OCI-LY1 (cell line): ENCODE measurements around the gene CPSF7.

Experiments used
- H2AFZ ChIP-seq: fragments of 200-600 bp; sonication (generic), shearing (Covaris generic); 2 replicates; pipeline ENCODE4 v1.6.0; 2014; ENCODE audit warnings: antibody characterized with exemption, mild to moderate bottlenecking, low read length
- H3F3A ChIP-seq: fragments of 200-600 bp; sonication (generic), shearing (Covaris generic); 2 replicates; pipeline ENCODE4 v1.6.0; 2014; ENCODE audit warnings: mild to moderate bottlenecking, antibody characterized with exemption, low read length, moderate library complexity; ENCODE audit not compliant: insufficient read depth
- H3K27ac ChIP-seq: fragments of 200-600 bp; sonication (generic); 2 replicates; pipeline ENCODE4 v1.5.1; 2014; ENCODE audit warnings: low read length, mixed run types, mild to moderate bottlenecking, low read depth; ENCODE audit not compliant: poor library complexity, severe bottlenecking
- H3K27me3 ChIP-seq: fragments of 200-600 bp; sonication (generic); 2 replicates; pipeline ENCODE4 v1.6.0; 2014; ENCODE audit warnings: antibody characterized with exemption, mild to moderate bottlenecking, low read length, moderate library complexity; ENCODE audit not compliant: insufficient read depth
- H3K36me3 ChIP-seq: fragments of 200-600 bp; sonication (generic); 2 replicates; pipeline ENCODE4 v1.6.1; 2014; ENCODE audit warnings: mild to moderate bottlenecking, antibody characterized with exemption, low read length, moderate library complexity, mixed read lengths; ENCODE audit not compliant: insufficient read depth
- H3K4me1 ChIP-seq: fragments of 200-600 bp; sonication (generic); 2 replicates; pipeline ENCODE4 v1.5.1; 2014; ENCODE audit warnings: mild to moderate bottlenecking, low read length, moderate library complexity; ENCODE audit not compliant: insufficient read depth, severe bottlenecking
- H3K4me2 ChIP-seq: fragments of 200-600 bp; sonication (generic), shearing (Covaris generic); 2 replicates; pipeline ENCODE4 v1.6.1; 2014; ENCODE audit warnings: low read length
- H3K4me3 ChIP-seq: fragments of 200-600 bp; sonication (generic); 2 replicates; pipeline ENCODE4 v1.5.1; 2014; ENCODE audit warnings: low read length, low read depth, mild to moderate bottlenecking, mixed read lengths; ENCODE audit not compliant: poor library complexity, severe bottlenecking
- H3K79me2 ChIP-seq: fragments of 200-600 bp; shearing (Covaris generic); 2 replicates; pipeline ENCODE4 v1.6.1; 2016; ENCODE audit warnings: mixed run types, low read length, mixed read lengths; ENCODE audit not compliant: insufficient read depth
- H3K9ac ChIP-seq: fragments of 200-600 bp; sonication (generic), shearing (Covaris generic); 2 replicates; pipeline ENCODE4 v1.6.1; 2014; ENCODE audit warnings: mild to moderate bottlenecking, low read length, mixed read lengths
- H3K9me2 ChIP-seq: fragments of 200-600 bp; sonication (generic), shearing (Covaris generic); 2 replicates; pipeline ENCODE4 v1.6.1; 2014; ENCODE audit warnings: low read depth, mild to moderate bottlenecking, low read length, mixed read lengths
- H3K9me3 ChIP-seq: fragments of 200-600 bp; shearing (Covaris generic); 2 replicates; pipeline ENCODE4 v1.6.1; 2014; ENCODE audit warnings: low read length, mixed read lengths
- H4K20me1 ChIP-seq: fragments of 200-600 bp; sonication (generic), shearing (Covaris generic); 2 replicates; pipeline ENCODE4 v1.6.0; 2016; ENCODE audit warnings: mild to moderate bottlenecking, low read length; ENCODE audit not compliant: insufficient read depth
- EZH2 ChIP-seq: fragments of 200-600 bp; sonication (generic), shearing (Covaris generic); IDR thresholded peaks from 2 replicates; pipeline ENCODE4 v1.8.0; 2017; ENCODE audit warnings: borderline replicate concordance, mixed run types, mild to moderate bottlenecking, antibody characterized with exemption, low read length, moderate library complexity, mixed read lengths
- TF ChIP-seq, protein P1 (sequence below): fragments of 200-600 bp; sonication (generic), shearing (Covaris generic); IDR thresholded peaks from 2 replicates; pipeline ENCODE4 v1.5.1; 2017; ENCODE audit warnings: mild to moderate bottlenecking, antibody characterized with exemption, low read length, moderate library complexity, mixed read lengths

The CPSF7 gene

DNA sequence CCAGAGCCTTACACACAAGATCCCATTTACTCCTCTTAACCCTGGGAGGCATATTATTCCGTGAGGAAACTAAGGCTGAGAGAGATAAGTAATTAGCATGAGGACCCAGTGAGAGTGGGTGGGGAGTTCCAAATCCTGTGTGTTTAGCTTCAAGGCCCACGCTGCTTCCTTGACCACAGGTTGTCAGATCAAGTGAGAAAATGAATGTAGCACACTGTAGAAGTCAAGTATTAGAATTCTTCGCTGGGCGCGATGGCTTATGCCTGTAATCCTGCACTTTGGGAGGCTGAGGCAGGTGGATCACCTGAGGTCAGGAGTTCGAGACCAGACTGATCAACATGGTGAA lies 71.9 kb downstream of the CPSF7 start:
- peak overlapping the region; percentile 99 for H3K27ac ChIP-seq
- H2AFZ ChIP-seq, result no peak overlapping the region
- peaks cover 15% of the 10 kb centered on the region for H3F3A ChIP-seq
- H3K9ac ChIP-seq, result peak overlapping the region; percentile 69
- peak overlapping the region; percentile 60 for H3K4me3 ChIP-seq
- peaks cover 72% of the 10 kb centered on the region for H3K4me1 ChIP-seq
- H4K20me1 ChIP-seq, result no peaks in the 10 kb centered on the region
- peaks cover 19% of the 10 kb centered on the region for H3K79me2 ChIP-seq
- H3K36me3 ChIP-seq, result peaks cover 32% of the 10 kb centered on the region
- TF ChIP-seq, protein P1, sequence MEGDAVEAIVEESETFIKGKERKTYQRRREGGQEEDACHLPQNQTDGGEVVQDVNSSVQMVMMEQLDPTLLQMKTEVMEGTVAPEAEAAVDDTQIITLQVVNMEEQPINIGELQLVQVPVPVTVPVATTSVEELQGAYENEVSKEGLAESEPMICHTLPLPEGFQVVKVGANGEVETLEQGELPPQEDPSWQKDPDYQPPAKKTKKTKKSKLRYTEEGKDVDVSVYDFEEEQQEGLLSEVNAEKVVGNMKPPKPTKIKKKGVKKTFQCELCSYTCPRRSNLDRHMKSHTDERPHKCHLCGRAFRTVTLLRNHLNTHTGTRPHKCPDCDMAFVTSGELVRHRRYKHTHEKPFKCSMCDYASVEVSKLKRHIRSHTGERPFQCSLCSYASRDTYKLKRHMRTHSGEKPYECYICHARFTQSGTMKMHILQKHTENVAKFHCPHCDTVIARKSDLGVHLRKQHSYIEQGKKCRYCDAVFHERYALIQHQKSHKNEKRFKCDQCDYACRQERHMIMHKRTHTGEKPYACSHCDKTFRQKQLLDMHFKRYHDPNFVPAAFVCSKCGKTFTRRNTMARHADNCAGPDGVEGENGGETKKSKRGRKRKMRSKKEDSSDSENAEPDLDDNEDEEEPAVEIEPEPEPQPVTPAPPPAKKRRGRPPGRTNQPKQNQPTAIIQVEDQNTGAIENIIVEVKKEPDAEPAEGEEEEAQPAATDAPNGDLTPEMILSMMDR, result no peak
- TF ChIP-seq EZH2, result no peak
- H3K9me2 ChIP-seq, result no peaks in the 10 kb centered on the region
- no peaks in the 10 kb centered on the region for H3K9me3 ChIP-seq
- H3K4me2 ChIP-seq, result peak overlapping the region; percentile 78
- H3K27me3 ChIP-seq, result no peaks in the 10 kb centered on the region

DNA sequence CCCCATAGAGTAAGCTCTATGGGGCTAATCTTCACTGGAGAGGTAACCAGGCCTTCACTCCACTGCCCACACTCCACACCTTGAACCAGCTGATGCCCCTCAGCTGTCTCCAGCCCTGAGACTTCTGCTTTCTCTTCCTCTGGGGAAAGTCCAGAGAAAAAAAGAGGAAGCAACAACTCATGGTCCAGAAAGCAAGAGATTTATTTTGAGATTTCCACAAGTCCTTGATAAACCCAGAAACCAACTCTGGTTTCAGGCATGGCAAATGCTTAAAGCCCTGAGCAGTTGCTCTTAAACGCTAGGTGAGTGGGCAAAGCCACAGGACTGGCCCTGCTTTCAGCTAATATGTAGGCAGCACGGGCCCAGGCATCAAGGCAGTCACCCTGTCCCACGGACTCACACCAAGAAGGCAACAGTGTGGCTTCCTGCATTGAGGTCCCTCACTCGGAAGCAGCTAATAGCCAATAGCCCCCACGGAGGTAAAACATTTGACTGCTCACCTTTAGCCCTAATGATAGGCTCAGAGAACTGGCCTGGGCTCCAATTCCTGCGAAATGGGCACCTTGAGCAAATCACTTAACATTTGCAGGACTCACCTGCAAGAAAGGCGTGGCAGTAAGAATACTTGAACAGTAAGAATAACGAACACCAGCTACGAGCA lies 72.4 kb downstream of the CPSF7 start:
- no peaks in the 10 kb centered on the region for H3K9me3 ChIP-seq
- no peaks in the 10 kb centered on the region for H3K9me2 ChIP-seq
- no peaks in the 10 kb centered on the region for H3K27me3 ChIP-seq
- H3K36me3 ChIP-seq, result peaks cover 37% of the 10 kb centered on the region
- peaks cover 72% of the 10 kb centered on the region for H3K4me1 ChIP-seq
- peak overlapping the region; percentile 69 for H3K9ac ChIP-seq
- no peak overlapping the region for H2AFZ ChIP-seq
- peaks cover 15% of the 10 kb centered on the region for H3F3A ChIP-seq
- H3K79me2 ChIP-seq, result peaks cover 14% of the 10 kb centered on the region
- TF ChIP-seq EZH2, result no peak
- TF ChIP-seq, protein P1, result no peak
- H4K20me1 ChIP-seq, result no peaks in the 10 kb centered on the region
- peak overlapping the region; percentile 78 for H3K4me2 ChIP-seq
- peak overlapping the region; percentile 99 for H3K27ac ChIP-seq
- H3K4me3 ChIP-seq, result peak overlapping the region; percentile 60

DNA sequence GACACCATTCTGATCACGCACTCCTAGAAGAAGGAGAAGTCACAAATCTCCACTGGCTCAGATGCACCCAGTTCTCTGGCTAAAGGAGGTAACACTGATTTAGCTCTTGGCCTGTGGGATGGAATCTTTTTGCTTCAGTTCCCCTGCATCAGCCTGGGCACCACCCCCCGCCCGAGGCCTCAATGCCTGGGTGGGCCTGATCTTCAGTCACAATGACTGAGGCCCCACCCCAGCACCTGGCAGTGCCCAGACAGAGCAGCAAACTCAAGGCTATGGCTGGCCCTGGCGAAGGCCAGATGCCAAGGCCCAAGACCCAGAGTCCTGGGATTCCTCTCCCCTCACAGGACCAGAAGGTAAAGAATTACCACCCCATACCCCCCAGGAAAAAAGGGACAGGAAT lies 73.1 kb downstream of the CPSF7 start:
- peak overlapping the region; percentile 99 for H3K27ac ChIP-seq
- peak overlapping the region; percentile 60 for H3K4me3 ChIP-seq
- no peak overlapping the region for H2AFZ ChIP-seq
- H3K4me1 ChIP-seq, result peaks cover 72% of the 10 kb centered on the region
- H3K27me3 ChIP-seq, result no peaks in the 10 kb centered on the region
- peak overlapping the region; percentile 78 for H3K4me2 ChIP-seq
- H4K20me1 ChIP-seq, result no peaks in the 10 kb centered on the region
- peak overlapping the region; percentile 69 for H3K9ac ChIP-seq
- no peaks in the 10 kb centered on the region for H3K9me3 ChIP-seq
- H3F3A ChIP-seq, result peaks cover 15% of the 10 kb centered on the region
- H3K9me2 ChIP-seq, result no peaks in the 10 kb centered on the region
- peaks cover 44% of the 10 kb centered on the region for H3K36me3 ChIP-seq
- no peak for TF ChIP-seq EZH2
- TF ChIP-seq, protein P1, result no peak
- peaks cover 13% of the 10 kb centered on the region for H3K79me2 ChIP-seq
